GM19043 (cell line): ENCODE measurements around the gene TSPOAP1.
"Not testable (repeated sequence)": the region's sequence is repeated elsewhere in the genome, so short reads cannot be mapped to it uniquely, and the experiment has no call there.

Experiments
- ATAC-seq: cut with Tn5 transposase; IDR thresholded peaks from one replicate; pipeline ENCODE4 v1.9.1; 2021; ENCODE audit warnings: low read depth; ENCODE audit not compliant: unreplicated experiment

TSPOAP1 gene

DNA sequence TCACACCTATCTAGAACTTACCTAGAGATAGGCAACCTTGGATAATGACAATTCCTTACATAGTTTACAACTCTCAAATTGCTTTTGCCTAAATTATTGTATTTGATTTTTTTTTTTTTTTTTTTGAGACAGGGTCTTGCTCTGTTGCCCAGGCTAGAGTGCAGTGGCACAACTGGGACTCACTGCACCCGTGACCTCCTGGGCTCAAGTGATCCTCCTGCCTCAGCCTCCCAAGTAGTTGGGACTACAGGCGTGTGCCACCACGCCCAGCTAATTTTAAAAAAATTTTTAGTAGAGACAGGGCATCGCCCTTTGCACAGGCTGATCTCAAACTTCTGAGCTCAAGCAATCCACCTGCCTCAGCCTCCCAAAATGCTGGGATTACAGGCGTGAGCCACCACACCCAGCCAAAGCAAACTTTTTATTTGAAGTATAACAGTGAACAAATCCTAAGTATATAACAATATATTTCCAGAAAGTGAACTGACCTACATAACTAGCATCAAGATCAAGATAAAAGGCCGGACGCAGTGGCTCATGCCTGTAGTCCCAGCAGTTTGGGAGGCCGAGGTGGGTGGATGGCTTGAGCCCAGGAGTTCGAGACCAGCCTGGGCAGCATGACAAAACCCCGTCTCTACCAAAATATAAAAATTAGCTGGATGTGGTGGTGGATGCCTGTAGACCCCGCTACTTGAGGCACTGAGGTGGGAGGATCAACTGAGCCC, 12.7 kb upstream of the TSPOAP1 start:
- not testable (repeated sequence) for ATAC-seq

DNA sequence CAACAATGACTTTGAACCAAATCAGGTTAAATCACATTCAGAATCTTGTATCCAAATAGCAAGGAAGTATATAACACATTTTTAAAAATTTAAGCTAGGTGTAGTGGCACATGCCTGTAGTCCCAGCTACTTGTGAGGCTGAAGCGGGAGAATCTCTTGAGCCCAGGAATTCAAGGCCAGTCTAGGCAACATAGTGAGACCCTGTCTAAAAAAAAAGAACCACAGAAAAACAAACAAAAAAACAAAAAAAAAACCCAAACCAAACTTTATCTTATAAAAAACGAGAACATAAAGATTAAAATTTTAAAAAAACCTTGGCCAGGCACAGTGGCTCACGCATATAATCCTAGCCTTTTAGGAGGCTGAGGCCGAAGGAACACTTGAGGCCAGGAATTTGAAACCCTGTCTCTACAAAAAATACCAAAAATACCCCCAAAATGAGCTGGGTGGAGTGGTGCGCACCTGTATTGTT, 11.8 kb upstream of the TSPOAP1 start:
- ATAC-seq, result no peak

GRCh38 chr17:58339755-58340404, 11.3 kb upstream of the TSPOAP1 start:
- ATAC-seq, result no peak

GRCh38 chr17:58338841-58339754, 10.5 kb upstream of the TSPOAP1 start:
- peak; percentile 22 for ATAC-seq

GRCh38 chr17:58338454-58338840, 9.9 kb upstream of the TSPOAP1 start:
- ATAC-seq, result no peak

GRCh38 chr17:58337600-58338453, 9.2 kb upstream of the TSPOAP1 start:
- ATAC-seq, result peak; percentile 50

DNA sequence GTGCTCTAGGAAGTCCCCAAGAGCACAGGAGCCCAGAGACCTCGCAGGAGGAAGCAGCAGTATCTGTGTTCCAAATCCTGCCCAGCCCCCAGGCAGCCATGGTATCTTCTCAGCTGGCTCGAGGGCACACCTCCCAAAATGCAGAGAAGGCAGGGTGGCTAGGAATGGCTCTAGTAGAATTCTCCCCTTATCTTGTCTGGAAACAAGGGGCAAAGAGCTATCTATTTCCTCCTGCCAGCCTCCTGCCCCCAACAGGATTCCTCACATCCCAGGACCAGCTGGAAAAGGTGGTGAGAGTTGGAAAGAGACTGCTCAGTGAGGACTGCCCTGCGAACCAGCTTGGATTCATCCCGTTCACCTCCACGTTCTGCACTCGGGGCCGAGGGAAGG, 8.6 kb upstream of the TSPOAP1 start:
- ATAC-seq, result no peak

DNA sequence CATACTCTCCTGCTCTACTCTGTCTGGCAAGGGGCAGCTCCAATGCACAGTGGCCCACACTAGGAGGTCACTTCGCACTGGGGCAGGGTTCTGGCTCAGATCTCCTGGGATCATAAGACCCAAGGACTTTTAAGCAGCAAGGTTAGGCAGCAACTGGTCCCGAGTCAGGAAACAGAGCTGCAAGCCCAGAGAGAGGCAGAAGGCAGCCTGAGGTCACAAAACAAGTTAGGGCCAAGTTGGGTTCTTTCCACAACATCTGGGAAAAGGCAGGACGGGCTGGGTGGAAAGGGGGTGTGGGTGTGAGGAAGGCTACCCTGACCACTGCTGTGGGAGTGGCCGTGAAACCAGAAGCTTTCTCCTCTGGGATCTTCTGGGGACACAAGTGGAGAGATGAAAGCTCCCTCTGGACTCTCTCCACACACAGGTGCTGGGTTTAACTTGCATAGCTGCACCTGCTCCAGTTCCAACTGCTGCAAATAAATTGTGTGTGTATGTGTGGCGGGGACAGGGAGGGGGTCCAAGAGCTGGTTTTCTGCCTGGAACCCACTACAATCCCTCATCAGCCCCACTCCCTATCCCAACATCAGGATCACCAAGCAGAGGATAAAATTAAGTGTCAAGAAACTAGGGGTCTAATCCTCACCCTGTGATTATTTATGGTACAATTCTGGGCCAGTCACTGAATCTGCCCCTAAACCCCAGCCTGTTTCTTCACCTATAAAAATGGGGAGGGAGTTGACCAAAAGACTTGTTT, 8.0 kb upstream of the TSPOAP1 start:
- ATAC-seq, result no peak

- ATAC-seq, result no peak
These were observed 7.3 kb upstream of the TSPOAP1 start for GRCh38 chr17:58335779-58336455.

- no peak for ATAC-seq
These were observed 6.6 kb upstream of the TSPOAP1 start for GRCh38 chr17:58335061-58335731.

DNA sequence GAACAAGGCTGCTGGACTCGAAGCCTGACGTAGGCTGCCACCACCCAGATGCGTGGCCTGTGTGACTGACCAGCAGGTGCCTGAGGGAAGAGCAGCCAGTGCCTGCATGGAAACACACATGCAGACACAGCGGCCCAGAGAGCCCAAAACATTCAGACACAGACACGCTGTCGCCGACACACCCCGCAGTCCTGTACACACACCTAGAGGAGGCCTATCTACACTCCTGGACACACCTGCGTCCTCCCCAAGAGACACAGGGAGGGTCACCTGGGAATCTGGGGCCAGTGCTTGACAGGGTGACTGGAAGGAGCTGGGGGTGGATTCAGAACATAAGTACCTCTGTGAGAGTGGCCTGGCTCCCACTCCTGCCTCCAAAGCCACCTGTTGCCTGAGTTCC, 6.1 kb upstream of the TSPOAP1 start:
- ATAC-seq, result no peak

DNA sequence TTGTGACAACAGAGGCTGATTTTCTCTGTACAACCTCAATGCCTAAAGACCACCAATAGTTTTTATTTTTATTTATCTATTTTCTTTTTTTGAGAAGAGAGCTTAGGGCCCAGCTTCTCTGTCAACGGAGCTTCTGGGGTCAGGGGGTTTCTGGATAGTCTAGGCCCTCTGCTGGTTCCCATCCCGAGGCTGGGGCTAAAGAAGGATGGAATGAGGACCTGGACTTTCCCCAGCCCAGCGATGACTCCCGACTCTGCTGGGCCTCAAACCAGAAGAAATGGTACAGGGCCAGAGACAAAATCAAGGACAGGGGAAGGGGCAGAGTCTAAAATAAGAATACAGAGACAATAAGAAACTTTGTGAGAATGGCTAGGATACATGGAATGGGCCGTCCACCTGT, 5.7 kb upstream of the TSPOAP1 start:
- ATAC-seq, result no peak

DNA sequence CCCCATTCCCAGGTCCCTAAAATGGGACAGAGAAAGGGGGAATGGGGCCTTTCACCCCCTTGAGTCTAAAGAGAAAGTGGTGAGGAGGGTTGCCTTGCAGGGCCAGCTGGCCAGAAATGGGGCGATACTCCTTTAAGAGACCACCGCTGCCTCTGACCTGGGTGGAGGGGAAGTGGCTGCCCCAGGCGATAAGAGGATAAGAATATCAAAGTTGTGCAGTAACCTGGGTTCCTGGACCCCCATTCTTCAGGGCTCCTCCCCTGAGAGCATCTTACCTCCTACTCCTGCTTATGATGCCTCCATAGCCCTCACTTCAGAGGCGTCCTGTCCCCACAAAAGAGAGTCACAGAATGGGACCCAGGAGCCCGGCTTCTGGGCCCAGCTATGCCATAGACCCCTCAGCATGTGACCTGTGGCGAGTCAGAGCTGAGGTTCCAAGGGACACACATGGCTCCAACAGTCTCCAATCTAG, 5.2 kb upstream of the TSPOAP1 start:
- no peak for ATAC-seq

- no peak for ATAC-seq
These were observed 4.5 kb upstream of the TSPOAP1 start for GRCh38 chr17:58332778-58333735.

DNA sequence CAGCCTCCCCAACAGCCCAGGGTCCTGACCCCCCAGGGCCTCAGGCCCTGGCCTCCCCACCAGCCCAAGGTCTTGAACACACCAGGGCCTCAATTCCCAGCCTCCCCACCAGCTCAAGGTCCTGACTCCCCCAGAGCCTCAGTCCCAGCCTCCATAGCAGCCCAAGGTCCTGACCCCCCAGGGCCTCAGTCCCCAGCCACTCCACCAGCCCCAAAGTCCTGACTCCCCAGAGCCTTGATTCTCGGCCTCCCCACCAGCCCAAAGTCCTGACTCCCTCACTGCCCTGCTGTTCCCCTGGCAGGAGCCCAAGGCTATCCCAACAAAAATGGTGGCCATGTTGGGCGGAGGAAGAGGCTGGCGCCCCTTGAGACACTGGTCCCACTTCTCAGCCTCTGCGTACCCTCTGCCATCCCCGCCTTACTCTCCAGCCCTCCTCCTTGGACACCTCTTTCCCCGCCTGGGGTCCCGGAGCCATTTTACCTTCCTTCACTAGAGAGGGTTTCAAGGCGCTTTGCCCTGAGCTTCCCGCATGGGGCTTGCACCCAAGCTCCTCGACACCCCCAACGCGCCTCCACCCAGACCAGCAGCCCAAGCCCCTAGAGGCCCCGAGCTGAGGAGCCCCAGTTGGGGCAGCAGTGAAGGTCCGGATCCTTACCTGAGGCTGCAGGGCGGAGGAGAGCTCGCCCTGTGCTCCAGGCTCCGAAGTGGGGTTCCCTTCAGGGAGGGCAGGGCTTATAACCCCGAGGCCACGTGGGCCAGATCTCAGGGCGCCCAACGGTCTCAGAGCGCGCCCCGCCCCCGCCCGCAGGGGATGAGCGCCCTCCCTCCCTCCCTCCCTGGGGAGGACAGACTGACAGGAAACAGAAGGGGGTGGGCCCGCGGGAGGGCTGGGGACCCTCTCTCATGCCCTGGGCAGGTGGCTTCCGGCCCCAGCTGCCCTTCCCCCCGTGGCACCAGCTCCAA, 3.5 kb upstream of the TSPOAP1 start:
- peak; percentile 16 for ATAC-seq
